ENCODE data around the gene G3BP2.
"Not testable (repeated sequence)": the region's sequence is repeated elsewhere in the genome, so short reads cannot be mapped to it uniquely, and the experiment has no call there.

G3BP2 gene

DNA sequence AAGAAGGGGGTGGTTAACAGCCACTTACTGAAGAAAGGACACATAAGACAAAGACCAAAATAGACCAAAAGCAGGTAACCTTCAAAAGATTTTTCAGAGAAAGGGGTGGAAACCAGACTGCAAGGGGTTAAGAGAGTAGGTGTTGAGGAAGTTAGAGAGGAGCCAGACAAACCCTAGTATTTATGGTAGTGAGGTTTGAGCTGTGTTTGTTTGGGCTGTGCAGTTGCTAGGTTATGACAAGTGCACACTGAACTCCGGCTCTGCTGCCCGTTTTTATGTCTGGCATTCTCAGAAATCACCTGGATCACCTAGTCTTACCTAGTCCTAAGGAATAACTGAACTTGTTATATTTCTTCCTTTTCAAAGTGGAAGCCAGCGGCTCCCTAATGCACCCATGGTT lies 22.9 kb upstream of the G3BP2 start:
- no peak for TF ChIP-seq Cebpa-rat (IDR thresholded peaks at IDR 0.05)
- H3K4me1 ChIP-seq, result peaks cover 18 to 38% (median 21%) of the 10 kb centered on the region in 10 experiments

DNA sequence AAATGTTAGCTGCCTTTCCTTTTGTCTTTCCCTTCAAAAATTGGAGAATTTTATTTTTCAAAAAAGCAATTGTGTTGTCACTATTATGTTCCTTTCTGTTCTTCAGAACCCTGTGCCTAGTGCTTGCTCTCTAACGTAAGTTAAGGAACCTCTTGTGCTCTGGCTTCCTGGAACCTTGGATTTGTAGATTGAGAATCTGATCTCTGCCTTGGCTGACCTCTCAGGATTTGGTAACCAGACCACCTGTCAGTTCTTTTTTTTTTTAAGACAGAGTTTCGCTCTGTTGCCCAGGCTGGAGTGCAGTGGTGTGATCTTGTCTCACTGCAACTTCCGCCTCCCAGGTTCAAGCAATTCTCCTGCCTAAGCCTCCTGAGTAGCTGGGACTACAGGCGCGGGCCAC lies 18.9 kb upstream of the G3BP2 start:
- H3K27ac ChIP-seq, H3K4me2 ChIP-seq, H3K9ac ChIP-seq, H3K4me3 ChIP-seq, H3K27me3 ChIP-seq, H4K20me1 ChIP-seq: not testable (repeated sequence)
- H3K36me3 ChIP-seq, result peaks cover 0 to 72% (median 52%) of the 10 kb centered on the region in 11 experiments; a peak in 21 of 22 replicates
- peaks cover 0 to 14% (median under 1%) of the 10 kb centered on the region in 10 experiments; a peak in 7 of 20 replicates for H3K4me1 ChIP-seq
- peaks cover 14 to 33% (median 22%) of the 10 kb centered on the region in 11 experiments for H3K9me3 ChIP-seq (replicated peaks in 1 of 11)

More for the DNA sequence above, 22.9 kb upstream of the G3BP2 start:
- Histone ChIP-seq H3K27ac (peak overlapping the region in 2 of 11 experiments; percentile 4 to 53; a peak in 2 of 22 replicates), H3K9ac (no peak overlapping the region), H3K4me3 (no peak overlapping the region), H3K9me3 (replicated peaks in 1 of 11) (peaks cover 0 to 18% (median 8%) of the 10 kb centered on the region in 11 experiments; a peak in 8 of 22 replicates), H3K27me3 (no peaks in the 10 kb centered on the region), H4K20me1 (no peaks in the 10 kb centered on the region), H3K36me3 (peaks cover 0 to 51% (median 38%) of the 10 kb centered on the region in 11 experiments; a peak in 20 of 22 replicates), H3K4me2 (peak overlapping the region in 2 of 11 experiments; percentile 15 to 18; a peak in 2 of 22 replicates)

DNA sequence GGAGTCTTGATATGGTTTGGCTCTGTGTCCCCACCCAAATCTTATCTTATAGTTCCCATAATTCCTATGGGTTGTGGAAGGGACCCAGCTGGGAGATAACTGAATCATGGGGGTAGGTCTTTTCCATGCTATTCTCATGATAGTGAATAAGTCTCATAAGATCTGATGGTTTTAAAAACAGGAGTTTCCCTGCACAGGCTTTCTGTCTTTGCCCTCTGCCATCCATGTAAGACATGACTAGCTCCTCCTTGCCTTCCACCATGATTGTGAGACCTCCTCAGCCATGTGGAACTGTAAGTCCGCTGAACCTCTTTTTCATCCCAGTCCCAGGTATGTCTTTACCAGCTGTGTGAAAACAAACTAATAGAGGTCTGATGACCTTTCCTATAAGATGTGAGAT lies 13.9 kb upstream of the G3BP2 start:
- H3K4me2 ChIP-seq, result peak overlapping the region in 9 of 11 experiments; percentile 10 to 56 (median 37); a peak in 8 of 22 replicates
- not testable (repeated sequence) for H3K4me3 ChIP-seq, H3K27ac ChIP-seq, H3K27me3 ChIP-seq, H4K20me1 ChIP-seq, H3K9ac ChIP-seq
- H3K36me3 ChIP-seq, result peaks cover 0 to 42% (median 27%) of the 10 kb centered on the region in 11 experiments; a peak in 18 of 22 replicates
- peaks cover 15 to 21% (median 18%) of the 10 kb centered on the region in 11 experiments for H3K9me3 ChIP-seq (replicated peaks in 1 of 11)
- H3K4me1 ChIP-seq, result peaks cover 5 to 16% (median 12%) of the 10 kb centered on the region in 10 experiments; a peak in 19 of 20 replicates

- H3K27ac ChIP-seq, result no peak overlapping the region
Observed at GRCh38 chr4:75686346-75686745, 13.1 kb upstream of the G3BP2 start.

GRCh38 chr4:75685546-75686189 lies 12.5 kb upstream of the G3BP2 start:
- Histone ChIP-seq H3K4me3 (no peak overlapping the region), H3K36me3 (peaks cover 0 to 29% (median 20%) of the 10 kb centered on the region in 11 experiments; a peak in 18 of 22 replicates), H3K4me1 (peaks cover 5 to 16% (median 12%) of the 10 kb centered on the region in 10 experiments; a peak in 19 of 20 replicates), H4K20me1 (no peaks in the 10 kb centered on the region), H3K27ac (no peak overlapping the region; a peak in 1 of 22 replicates), H3K4me2 (no peak overlapping the region), H3K9me3 (replicated peaks in 1 of 11) (peaks cover 15 to 21% (median 18%) of the 10 kb centered on the region in 11 experiments), H3K9ac (no peak overlapping the region), H3K27me3 (no peaks in the 10 kb centered on the region)
- no peak for TF ChIP-seq Cebpa-rat (IDR thresholded peaks at IDR 0.05)

More at GRCh38 chr4:75686346-75686745, 13.1 kb upstream of the G3BP2 start:
- no peak overlapping the region for H3K4me3 ChIP-seq
- H3K4me1 ChIP-seq, result peaks cover 5 to 16% (median 12%) of the 10 kb centered on the region in 10 experiments; a peak in 19 of 20 replicates
- no peaks in the 10 kb centered on the region for H3K27me3 ChIP-seq
- TF ChIP-seq Cebpa-rat (IDR thresholded peaks at IDR 0.05), result no peak
- H3K9me3 ChIP-seq (replicated peaks in 1 of 11), result peaks cover 15 to 21% (median 18%) of the 10 kb centered on the region in 11 experiments
- H3K36me3 ChIP-seq, result peaks cover 0 to 34% (median 22%) of the 10 kb centered on the region in 11 experiments; a peak in 18 of 22 replicates
- H3K9ac ChIP-seq, result no peak overlapping the region
- H4K20me1 ChIP-seq, result no peaks in the 10 kb centered on the region
- peak overlapping the region in 6 of 11 experiments; percentile 7 to 41 (median 33); a peak in 6 of 22 replicates for H3K4me2 ChIP-seq

GRCh38 chr4:75683482-75684155 lies 10.4 kb upstream of the G3BP2 start:
- peaks cover 0 to 24% (median 16%) of the 10 kb centered on the region in 11 experiments; a peak in 14 of 22 replicates for H3K36me3 ChIP-seq
- no peak for TF ChIP-seq Cebpa-rat (IDR thresholded peaks at IDR 0.05)
- H3K27ac ChIP-seq, result no peak overlapping the region
- no peaks in the 10 kb centered on the region for H4K20me1 ChIP-seq
- H3K4me3 ChIP-seq, result no peak overlapping the region
- H3K27me3 ChIP-seq, result no peaks in the 10 kb centered on the region
- H3K4me2 ChIP-seq, result no peak overlapping the region
- no peak overlapping the region for H3K9ac ChIP-seq
- peaks cover 15 to 19% (median 18%) of the 10 kb centered on the region in 11 experiments for H3K9me3 ChIP-seq (replicated peaks in 1 of 11)
- H3K4me1 ChIP-seq, result peaks cover 5 to 16% (median 12%) of the 10 kb centered on the region in 10 experiments; a peak in 19 of 20 replicates

- H3K9ac ChIP-seq, result no peak overlapping the region
- peaks cover 0 to 6% (median 0%) of the 10 kb centered on the region in 10 experiments; a peak in 4 of 20 replicates for H3K4me1 ChIP-seq
- no peak overlapping the region for H3K27ac ChIP-seq
- H3K27me3 ChIP-seq, result no peaks in the 10 kb centered on the region
- H4K20me1 ChIP-seq, result no peaks in the 10 kb centered on the region
- no peak overlapping the region for H3K4me3 ChIP-seq
- peaks cover 0 to 9% (median 0%) of the 10 kb centered on the region in 11 experiments; a peak in 1 of 22 replicates for H3K36me3 ChIP-seq
- no peak for TF ChIP-seq Cebpa-rat (IDR thresholded peaks at IDR 0.05)
- no peak overlapping the region for H3K4me2 ChIP-seq
- H3K9me3 ChIP-seq (replicated peaks in 1 of 11), result no peaks in the 10 kb centered on the region
Observed at GRCh38 chr4:75679876-75680575, 6.8 kb upstream of the G3BP2 start.

DNA sequence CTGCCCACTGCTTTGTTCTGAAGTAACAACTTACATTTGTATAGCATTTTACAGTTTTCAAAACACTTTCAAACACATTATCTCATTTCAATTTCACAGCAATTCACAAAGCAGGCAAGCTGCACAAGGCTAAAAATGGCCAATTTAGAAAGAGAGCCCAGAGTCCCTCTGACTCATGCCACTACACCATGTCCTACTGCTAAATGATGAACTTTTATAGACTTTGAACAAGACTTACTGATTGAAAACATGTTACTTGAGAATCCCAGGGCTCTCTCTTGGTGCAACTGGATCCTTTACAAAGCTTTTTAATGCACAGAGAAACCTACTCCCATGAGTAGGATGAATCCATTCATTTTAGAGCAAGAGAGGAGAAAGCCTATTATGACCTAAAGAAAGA lies 5.8 kb upstream of the G3BP2 start:
- no peaks in the 10 kb centered on the region for H3K9me3 ChIP-seq (replicated peaks in 1 of 11)
- H3K4me1 ChIP-seq, result peaks cover 4 to 12% (median 5%) of the 10 kb centered on the region in 10 experiments
- peaks cover 0 to 9% (median 0%) of the 10 kb centered on the region in 11 experiments; a peak in 1 of 22 replicates for H3K36me3 ChIP-seq
- TF ChIP-seq Cebpa-rat (IDR thresholded peaks at IDR 0.05), result no peak
- H3K4me2 ChIP-seq, result no peak overlapping the region
- no peak overlapping the region for H3K9ac ChIP-seq
- H4K20me1 ChIP-seq, result no peaks in the 10 kb centered on the region
- no peaks in the 10 kb centered on the region for H3K27me3 ChIP-seq
- no peak overlapping the region for H3K4me3 ChIP-seq
- H3K27ac ChIP-seq, result no peak overlapping the region
